Gastrocnemius medialis (tissue), 4 donors: Measurements from ENCODE around the gene PAIP2. TPM values are rescaled to one million over a fixed set of nuclear protein-coding genes. Genes with fewer than 3 reads are reported as not detected.
"Not testable (repeated sequence)": the region's sequence is repeated elsewhere in the genome, so short reads cannot be mapped to it uniquely, and the experiment has no call there.

ENCODE experiments used
- ATAC-seq, 2 donors: fragments of 150-250 bp; one replicate each; pipeline ENCODE4 v1.9.1; 2016
- DNase-seq, 2 donors: peaks; one replicate each; pipeline ENCODE4 v3.0.0-alpha.2; 2019
- H3K27ac ChIP-seq, 4 donors: fragments of 200-600 bp; sonication (generic); 1 replicate in 1 of 4; 2 replicates in 3 of 4; pipeline ENCODE4 v1.5.1; 2016 to 2018; ENCODE audit warnings: mild to moderate bottlenecking in 2 of 4, moderate library complexity in 1 of 4
- H3K27me3 ChIP-seq, 3 donors: fragments of 200-600 bp; sonication (generic) in 2 of 3; 1 replicate in 1 of 3; 2 replicates in 2 of 3; pipeline versions ENCODE4 v1.5.1 to v1.6.0; 2016 to 2019; ENCODE audit warnings: mild to moderate bottlenecking in 1 of 3, moderate library complexity in 1 of 3
- H3K36me3 ChIP-seq, 2 donors: fragments of 200-600 bp; sonication (generic) in 1 of 2; one replicate each; pipeline ENCODE4 v1.5.1; 2017 to 2018
- H3K4me1 ChIP-seq, 2 donors: fragments of 200-600 bp; sonication (generic) in 1 of 2; one replicate each; pipeline ENCODE4 v1.5.1; 2016 to 2017; ENCODE audit warnings: mild to moderate bottlenecking in 2 of 2
- H3K4me3 ChIP-seq, 4 donors: fragments of 200-600 bp; sonication (generic) in 3 of 4; 1 replicate in 1 of 4; 2 replicates in 3 of 4; pipeline ENCODE4 v1.5.1; 2016 to 2019; ENCODE audit warnings: mild to moderate bottlenecking in 2 of 4
- H3K9me3 ChIP-seq, 3 donors: fragments of 200-600 bp; sonication (generic) in 2 of 3; 1 replicate in 1 of 3; 2 replicates in 2 of 3; pipeline ENCODE4 v1.5.1; 2016 to 2019
- POLR2A ChIP-seq, 2 donors: fragments of 450-650 bp; IDR thresholded peaks; one replicate each; pipeline ENCODE4 v1.6.1; 2017; ENCODE audit warnings: antibody characterized with exemption in 2 of 2, mild to moderate bottlenecking in 2 of 2, moderate library complexity in 2 of 2
- in situ Hi-C, 4 donors: fragments of 200-750 bp; cut with MboI; loops; one replicate each; pipeline versions ENCODE4 v1.15.0 to v1.8.0; 2017; ENCODE audit warnings: low sequenced_read_pairs in 4 of 4
- intact Hi-C: fragments of 100-400 bp; cut with DNase I; formaldehyde crosslinking; loops from one replicate; pipeline ENCODE4 v1.15.1; 2023; ENCODE audit warnings: low total_unique reads
- total RNA-seq, 4 donors: library from RNA; depleted of rRNA; stranded (reverse); fragments of >200 nt; gene quantifications; one replicate each; pipeline versions ENCODE4 v1.1.0 to v1.2.3, GENCODE V29; 2016
- TF ChIP-seq, protein P1 (sequence below), 5 experiments: fragments of 450-650 bp in 3 of 5; fragments of 200-600 bp in 2 of 5; sonication (generic) in 2 of 5; IDR thresholded peaks in 4 of 5; conservative IDR thresholded peaks in 1 of 5; 1 replicate in 4 of 5; 2 replicates in 1 of 5; pipeline ENCODE4 v1.5.1; 2016 to 2019; ENCODE audit warnings: antibody characterized with exemption in 5 of 5, mild to moderate bottlenecking in 3 of 5, moderate library complexity in 3 of 5

PAIP2 gene
- total RNA-seq, 4 donors from 2014 or later, result 111 to 148 (median 126) TPM

DNA sequence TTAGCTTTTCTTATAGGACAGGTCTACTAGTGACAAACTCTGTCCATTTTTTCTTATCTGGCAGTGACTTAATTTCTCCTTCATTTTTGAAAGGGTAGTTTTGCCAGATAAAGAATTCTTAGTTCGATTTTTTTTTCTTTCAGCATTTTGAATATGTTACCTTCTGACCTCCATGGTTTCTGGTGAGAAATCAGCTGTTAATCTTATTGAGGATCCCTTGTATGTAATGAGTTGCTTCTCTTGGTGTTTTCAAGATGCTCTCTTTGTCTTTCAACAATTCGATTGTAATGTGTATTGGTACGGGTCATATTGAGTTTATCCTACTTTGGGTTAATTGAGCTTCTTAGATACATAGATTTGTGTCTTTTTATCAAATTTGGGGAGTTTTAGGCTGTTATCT lies 12.5 kb downstream of the PAIP2 start:
- H3K4me3 ChIP-seq, result no peak overlapping the region
- H3K36me3 ChIP-seq, result no peaks in the 10 kb centered on the region
- DNase-seq, result no peak
- no peak overlapping the region for H3K27ac ChIP-seq
- TF ChIP-seq POLR2A (IDR thresholded peaks at IDR 0.05), result no peak
- TF ChIP-seq, protein P1, sequence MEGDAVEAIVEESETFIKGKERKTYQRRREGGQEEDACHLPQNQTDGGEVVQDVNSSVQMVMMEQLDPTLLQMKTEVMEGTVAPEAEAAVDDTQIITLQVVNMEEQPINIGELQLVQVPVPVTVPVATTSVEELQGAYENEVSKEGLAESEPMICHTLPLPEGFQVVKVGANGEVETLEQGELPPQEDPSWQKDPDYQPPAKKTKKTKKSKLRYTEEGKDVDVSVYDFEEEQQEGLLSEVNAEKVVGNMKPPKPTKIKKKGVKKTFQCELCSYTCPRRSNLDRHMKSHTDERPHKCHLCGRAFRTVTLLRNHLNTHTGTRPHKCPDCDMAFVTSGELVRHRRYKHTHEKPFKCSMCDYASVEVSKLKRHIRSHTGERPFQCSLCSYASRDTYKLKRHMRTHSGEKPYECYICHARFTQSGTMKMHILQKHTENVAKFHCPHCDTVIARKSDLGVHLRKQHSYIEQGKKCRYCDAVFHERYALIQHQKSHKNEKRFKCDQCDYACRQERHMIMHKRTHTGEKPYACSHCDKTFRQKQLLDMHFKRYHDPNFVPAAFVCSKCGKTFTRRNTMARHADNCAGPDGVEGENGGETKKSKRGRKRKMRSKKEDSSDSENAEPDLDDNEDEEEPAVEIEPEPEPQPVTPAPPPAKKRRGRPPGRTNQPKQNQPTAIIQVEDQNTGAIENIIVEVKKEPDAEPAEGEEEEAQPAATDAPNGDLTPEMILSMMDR (IDR thresholded peaks at IDR 0.05 in 4 of 5, conservative IDR thresholded peaks at IDR 0.05 in 1 of 5), result no peak
- in situ Hi-C loops, result no loop called here
- H3K4me1 ChIP-seq, result peaks cover 22 to 37% of the 10 kb centered on the region in 2 donors
- intact Hi-C loops, result no loop called here
- H3K27me3 ChIP-seq, result no peaks in the 10 kb centered on the region
- no peaks in the 10 kb centered on the region for H3K9me3 ChIP-seq
- ATAC-seq, result no peak

DNA sequence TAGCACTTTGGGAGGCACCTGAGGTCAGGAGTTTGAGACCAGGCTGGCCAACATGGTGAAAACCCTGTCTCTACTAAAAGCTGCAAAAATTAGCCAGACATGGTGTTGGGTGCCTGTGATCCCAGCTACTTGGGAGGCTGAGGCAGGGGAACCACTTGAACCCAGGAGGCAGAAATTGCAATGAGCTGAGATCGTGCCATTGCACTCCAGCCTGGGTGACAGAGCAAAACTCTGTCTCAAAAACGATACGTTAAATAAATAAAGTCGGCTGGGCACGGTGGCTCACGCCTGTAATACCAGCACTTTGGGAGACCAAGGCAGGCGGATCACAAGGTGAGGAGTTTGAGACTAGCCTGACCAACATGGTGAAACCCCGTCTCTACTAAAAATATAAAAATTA lies 14.2 kb downstream of the PAIP2 start:
- ATAC-seq, H3K9me3 ChIP-seq, H3K4me3 ChIP-seq, DNase-seq, intact Hi-C loops, H3K36me3 ChIP-seq, H3K27ac ChIP-seq, in situ Hi-C loops, H3K27me3 ChIP-seq: not testable (repeated sequence)
- H3K4me1 ChIP-seq, result peaks cover 23 to 27% of the 10 kb centered on the region in 2 donors

DNA sequence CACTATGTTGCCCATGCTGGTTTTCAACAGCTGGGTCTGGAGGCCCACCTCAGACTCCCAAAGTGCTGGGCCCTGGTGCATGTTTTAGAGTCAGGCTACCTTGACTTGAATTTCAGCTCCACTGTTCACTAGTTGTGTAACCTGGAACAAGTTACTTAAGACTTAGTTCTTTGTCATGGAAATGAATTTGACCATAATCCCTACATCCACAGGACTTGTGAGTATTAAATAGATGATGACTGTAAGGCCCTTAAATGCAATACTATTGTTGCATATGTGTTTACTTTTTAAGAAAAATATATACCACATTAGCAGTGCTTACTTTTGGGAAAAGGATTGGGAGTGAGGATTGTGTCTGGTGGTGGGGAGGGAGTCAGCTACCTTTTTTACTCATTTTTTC lies 16.4 kb downstream of the PAIP2 start:
- TF ChIP-seq POLR2A (IDR thresholded peaks at IDR 0.05), result no peak
- TF ChIP-seq, protein P1 (IDR thresholded peaks at IDR 0.05 in 4 of 5, conservative IDR thresholded peaks at IDR 0.05 in 1 of 5), result no peak
- Histone ChIP-seq H3K4me1 (peaks cover 7 to 10% of the 10 kb centered on the region in 2 donors), H3K36me3 (no peaks in the 10 kb centered on the region), H3K27me3 (no peaks in the 10 kb centered on the region), H3K27ac (no peak overlapping the region), H3K4me3 (no peak overlapping the region), H3K9me3 (no peaks in the 10 kb centered on the region)
- in situ Hi-C loops, result no loop called here
- intact Hi-C loops, result no loop called here
- ATAC-seq (no peak), DNase-seq (no peak)

DNA sequence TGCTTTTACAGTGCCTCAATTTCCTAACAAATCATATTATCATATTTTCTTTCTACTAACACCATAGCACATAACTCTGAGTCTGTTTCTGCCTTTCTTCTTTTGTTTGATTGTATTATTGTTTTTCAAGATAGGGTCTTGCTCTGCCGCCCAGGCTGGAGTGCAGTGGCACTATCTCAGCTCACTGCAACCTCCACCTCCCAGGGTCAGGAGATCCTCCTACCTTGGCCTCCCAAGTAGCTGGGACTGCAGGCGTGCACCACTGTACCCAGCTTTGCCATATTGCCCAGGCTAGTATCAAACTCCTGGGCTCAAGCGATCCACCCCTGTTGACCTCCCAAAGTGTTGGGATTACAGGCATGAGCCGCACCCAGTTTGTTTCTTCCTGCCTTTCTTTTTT lies 18.7 kb downstream of the PAIP2 start:
- H3K27me3 ChIP-seq, result no peaks in the 10 kb centered on the region

DNA sequence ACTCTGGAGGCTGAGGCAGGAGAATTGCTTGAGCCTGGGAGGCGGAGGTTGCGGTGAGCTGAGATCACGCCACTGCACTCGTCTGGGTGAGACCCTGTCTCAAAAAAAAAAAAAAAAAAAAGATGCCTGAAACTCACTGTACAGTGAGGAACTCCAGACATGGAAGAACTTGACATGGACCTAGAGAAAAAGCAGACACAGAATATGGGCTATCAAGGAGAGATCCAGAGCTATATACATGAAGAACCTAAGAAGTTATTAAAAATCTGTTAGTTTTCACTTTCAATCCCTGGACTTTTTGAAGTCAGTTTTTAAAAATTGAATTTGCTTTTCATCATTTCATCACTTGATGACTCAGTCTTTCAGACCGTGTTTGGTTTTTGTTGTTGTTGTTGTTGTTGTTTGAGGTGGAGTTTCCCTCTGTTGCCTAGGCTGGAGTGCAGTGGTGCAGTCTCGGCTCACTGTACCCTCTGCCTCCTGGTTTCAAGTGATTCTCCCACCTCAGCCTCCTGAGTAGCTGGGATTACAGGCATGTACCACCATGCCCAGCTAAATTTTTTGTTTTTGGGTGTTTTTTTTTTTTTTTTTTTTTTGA lies 20.3 kb downstream of the PAIP2 start:
- Histone ChIP-seq H3K36me3 (peaks cover 0 to 39% of the 10 kb centered on the region in 2 donors), H3K4me1 (peaks cover 5 to 6% of the 10 kb centered on the region in 2 donors), H3K9me3 (no peaks in the 10 kb centered on the region), H3K4me3 (no peak overlapping the region), H3K27me3 (no peaks in the 10 kb centered on the region), H3K27ac (no peak overlapping the region)
- in situ Hi-C loops (no loop called here), intact Hi-C loops (no loop called here)
- ATAC-seq (no peak), DNase-seq (no peak)
- TF ChIP-seq, protein P1 (IDR thresholded peaks at IDR 0.05 in 4 of 5, conservative IDR thresholded peaks at IDR 0.05 in 1 of 5), result no peak
- TF ChIP-seq POLR2A (IDR thresholded peaks at IDR 0.05), result no peak

More for the DNA sequence above, 18.7 kb downstream of the PAIP2 start:
- in situ Hi-C loops (no loop called here), intact Hi-C loops (no loop called here)
- TF ChIP-seq, protein P1 (IDR thresholded peaks at IDR 0.05 in 4 of 5, conservative IDR thresholded peaks at IDR 0.05 in 1 of 5), result no peak
- no peak overlapping the region for H3K4me3 ChIP-seq
- H3K36me3 ChIP-seq, result peaks cover 0 to 23% of the 10 kb centered on the region in 2 donors
- peaks cover 5 to 6% of the 10 kb centered on the region in 2 donors for H3K4me1 ChIP-seq
- H3K27ac ChIP-seq, result no peak overlapping the region
- no peak for DNase-seq
- no peak for ATAC-seq
- no peaks in the 10 kb centered on the region for H3K9me3 ChIP-seq
